ENCODE results near the gene SVEP1. TPM values are rescaled to one million over a fixed set of nuclear protein-coding genes. Genes with fewer than 3 reads are reported as not detected.

The SVEP1 gene
- total and polyA plus RNA-seq, 8 donors: 0.43 to 64.4 (median 8.4) TPM

- TF ChIP-seq POLR2AphosphoS5 (IDR thresholded peaks at IDR 0.05) (no peak), POLR2A (IDR thresholded peaks at IDR 0.05) (no peak), EP300 (IDR thresholded peaks at IDR 0.05) (no peak)
- TF ChIP-seq, protein P1, sequence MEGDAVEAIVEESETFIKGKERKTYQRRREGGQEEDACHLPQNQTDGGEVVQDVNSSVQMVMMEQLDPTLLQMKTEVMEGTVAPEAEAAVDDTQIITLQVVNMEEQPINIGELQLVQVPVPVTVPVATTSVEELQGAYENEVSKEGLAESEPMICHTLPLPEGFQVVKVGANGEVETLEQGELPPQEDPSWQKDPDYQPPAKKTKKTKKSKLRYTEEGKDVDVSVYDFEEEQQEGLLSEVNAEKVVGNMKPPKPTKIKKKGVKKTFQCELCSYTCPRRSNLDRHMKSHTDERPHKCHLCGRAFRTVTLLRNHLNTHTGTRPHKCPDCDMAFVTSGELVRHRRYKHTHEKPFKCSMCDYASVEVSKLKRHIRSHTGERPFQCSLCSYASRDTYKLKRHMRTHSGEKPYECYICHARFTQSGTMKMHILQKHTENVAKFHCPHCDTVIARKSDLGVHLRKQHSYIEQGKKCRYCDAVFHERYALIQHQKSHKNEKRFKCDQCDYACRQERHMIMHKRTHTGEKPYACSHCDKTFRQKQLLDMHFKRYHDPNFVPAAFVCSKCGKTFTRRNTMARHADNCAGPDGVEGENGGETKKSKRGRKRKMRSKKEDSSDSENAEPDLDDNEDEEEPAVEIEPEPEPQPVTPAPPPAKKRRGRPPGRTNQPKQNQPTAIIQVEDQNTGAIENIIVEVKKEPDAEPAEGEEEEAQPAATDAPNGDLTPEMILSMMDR (IDR thresholded peaks at IDR 0.05): no peak
- H3K27me3 ChIP-seq: no peaks in the 10 kb centered on the region
- H3K4me3 ChIP-seq: no peak overlapping the region
- no peaks in the 10 kb centered on the region for H3K4me1 ChIP-seq
- no peak overlapping the region for H3K27ac ChIP-seq
- peak in 1 of 2 donors; percentile 26 for DNase-seq
- H3K9me3 ChIP-seq: no peaks in the 10 kb centered on the region
- H3K36me3 ChIP-seq: peaks cover 0 to 11% (median 0%) of the 10 kb centered on the region in 4 donors
- 46 to 73% (median 58%) methylated on average over 2 of the region's 2 CpGs for WGBS, 5 donors
- intact Hi-C loops (cut with DNase I; ENCODE audit: low total_unique reads): no loop called here
Observed at GRCh38 chr9:110451726-110452125, 127.8 kb downstream of the SVEP1 start.

- intact Hi-C loops (cut with DNase I; ENCODE audit: low total_unique reads): loop anchor here (10.0 kb wide), 1 partner anchor 177 kb away; no protein-coding TSS in a partner anchor
- peaks cover 0 to 29% (median 5%) of the 10 kb centered on the region in 4 donors for H3K36me3 ChIP-seq
Observed at GRCh38 chr9:110447476-110447875, 132.1 kb downstream of the SVEP1 start.

GRCh38 chr9:110446171-110446570 lies 133.4 kb downstream of the SVEP1 start:
- intact Hi-C loops (cut with DNase I; ENCODE audit: low total_unique reads): loop anchor here (10.0 kb wide), 1 partner anchor 179 kb away; no protein-coding TSS in a partner anchor
- Histone ChIP-seq H3K4me1 (no peaks in the 10 kb centered on the region), H3K9me3 (peaks cover 0 to 10% (median 3%) of the 10 kb centered on the region in 4 donors), H3K36me3 (peaks cover 0 to 29% (median 5%) of the 10 kb centered on the region in 4 donors), H3K27ac (no peak overlapping the region), H3K27me3 (no peaks in the 10 kb centered on the region), H3K4me3 (no peak overlapping the region)
- DNase-seq: no peak
- TF ChIP-seq, protein P1 (IDR thresholded peaks at IDR 0.05): no peak
- TF ChIP-seq POLR2A (IDR thresholded peaks at IDR 0.05) (no peak), POLR2AphosphoS5 (IDR thresholded peaks at IDR 0.05) (no peak), EP300 (IDR thresholded peaks at IDR 0.05) (no peak)

More at GRCh38 chr9:110447476-110447875, 132.1 kb downstream of the SVEP1 start:
- no peaks in the 10 kb centered on the region for H3K4me1 ChIP-seq
- no peak for DNase-seq
- H3K27me3 ChIP-seq: no peaks in the 10 kb centered on the region
- peaks cover 0 to 10% (median 3%) of the 10 kb centered on the region in 4 donors for H3K9me3 ChIP-seq
- TF ChIP-seq POLR2AphosphoS5 (IDR thresholded peaks at IDR 0.05): no peak
- no peak for TF ChIP-seq EP300 (IDR thresholded peaks at IDR 0.05)
- TF ChIP-seq POLR2A (IDR thresholded peaks at IDR 0.05): no peak
- TF ChIP-seq, protein P1 (IDR thresholded peaks at IDR 0.05): no peak
- no peak overlapping the region for H3K27ac ChIP-seq
- H3K4me3 ChIP-seq: no peak overlapping the region

- H3K4me3 ChIP-seq: no peak overlapping the region
- TF ChIP-seq POLR2AphosphoS5 (IDR thresholded peaks at IDR 0.05): no peak
- TF ChIP-seq EP300 (IDR thresholded peaks at IDR 0.05): no peak
- TF ChIP-seq POLR2A (IDR thresholded peaks at IDR 0.05): no peak
- TF ChIP-seq, protein P1 (IDR thresholded peaks at IDR 0.05): no peak
- H3K9me3 ChIP-seq: peaks cover 0 to 10% (median 3%) of the 10 kb centered on the region in 4 donors
- H3K27me3 ChIP-seq: no peaks in the 10 kb centered on the region
- H3K27ac ChIP-seq: no peak overlapping the region
- H3K36me3 ChIP-seq: peaks cover 0 to 29% (median 5%) of the 10 kb centered on the region in 4 donors
- no peaks in the 10 kb centered on the region for H3K4me1 ChIP-seq
- intact Hi-C loops (cut with DNase I; ENCODE audit: low total_unique reads): loop anchor here (10.0 kb wide), 1 partner anchor 180 kb away; no protein-coding TSS in a partner anchor
- no peak for DNase-seq
- WGBS, 5 donors: 70 to 80% (median 76%) methylated on average over 6 of the region's 6 CpGs
Observed at GRCh38 chr9:110444911-110445310, 134.6 kb downstream of the SVEP1 start.
